C4-2B (cell line): ENCODE data around the gene PLXND1.

Source experiments
- CTCF ChIP-seq: fragments of 450-650 bp; conservative IDR thresholded peaks from 2 replicates; pipeline ENCODE4 v1.5.1; 2017; ENCODE audit warnings: mild to moderate bottlenecking
- ZFX ChIP-seq: fragments of 450-650 bp; IDR thresholded peaks from 2 replicates; pipeline ENCODE4 v1.6.1; 2017

DNA sequence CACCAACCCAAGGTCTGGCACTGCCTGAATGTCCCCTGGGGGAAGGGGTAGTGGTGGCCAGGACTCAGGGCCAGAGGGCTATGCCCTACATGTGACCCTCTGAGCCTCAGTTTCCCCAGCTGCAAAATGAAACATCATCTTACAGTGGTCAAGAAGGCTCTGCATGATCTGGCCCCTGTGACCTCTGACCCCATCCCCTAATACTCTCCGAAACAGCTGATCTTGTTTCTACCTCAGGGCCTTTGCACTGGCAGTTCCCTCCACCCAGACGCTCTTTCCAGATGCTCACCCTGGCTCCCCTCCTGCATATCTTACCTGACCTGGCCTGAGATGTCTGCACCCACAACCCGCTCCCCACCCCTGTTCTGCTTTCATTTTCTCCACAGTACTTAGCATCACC lies 21.8 kb downstream of the PLXND1 start:
- TF ChIP-seq CTCF (no peak), ZFX (no peak)
